ENCODE measurements around the gene CDK5RAP2. TPM values are rescaled to one million over a fixed set of nuclear protein-coding genes. Genes with fewer than 3 reads are reported as not detected.
"Not testable (repeated sequence)": the region's sequence is repeated elsewhere in the genome, so short reads cannot be mapped to it uniquely, and the experiment has no call there.

CDK5RAP2 gene
- total and polyA plus RNA-seq, 5 experiments from 2014 or later, result 17.1 to 94.9 (median 29.2) TPM

DNA sequence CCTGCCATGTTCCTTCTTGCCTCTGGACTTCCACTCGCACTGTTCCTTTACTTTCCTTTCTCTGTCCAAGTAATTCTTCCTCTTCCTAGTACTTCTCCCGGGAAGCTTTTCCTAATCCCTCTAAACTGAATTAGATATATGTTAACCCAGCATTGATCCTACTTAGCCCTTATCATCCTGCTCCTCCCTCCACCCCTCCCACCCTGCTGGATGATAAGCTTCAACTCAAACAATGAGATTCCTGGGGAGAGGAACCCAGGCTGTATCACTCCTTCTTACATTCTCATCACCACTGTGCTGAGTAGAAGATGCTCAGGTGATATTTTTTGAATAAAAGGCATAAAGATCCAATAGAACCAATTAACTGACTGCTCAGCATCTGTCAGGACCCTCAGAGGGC is 45.7 kb downstream of the CDK5RAP2 start:
- no peak for ATAC-seq
- Mint-ChIP-seq H3K27me3 (no peaks in the 10 kb centered on the region), H3K4me3 (no peak overlapping the region), H3K4me1 (peaks cover 0 to 11% (median 3%) of the 10 kb centered on the region in 4 donors), H3K27ac (peak overlapping the region in 1 of 10 donors; percentile 55), H3K36me3 (peaks cover 28 to 98% (median 68%) of the 10 kb centered on the region in 3 donors), H3K9me3 (peaks cover 0 to 2% (median 0%) of the 10 kb centered on the region in 9 donors)
- POLR2A ChIA-PET, result no interaction called here
- DNase-seq, result no peak

DNA sequence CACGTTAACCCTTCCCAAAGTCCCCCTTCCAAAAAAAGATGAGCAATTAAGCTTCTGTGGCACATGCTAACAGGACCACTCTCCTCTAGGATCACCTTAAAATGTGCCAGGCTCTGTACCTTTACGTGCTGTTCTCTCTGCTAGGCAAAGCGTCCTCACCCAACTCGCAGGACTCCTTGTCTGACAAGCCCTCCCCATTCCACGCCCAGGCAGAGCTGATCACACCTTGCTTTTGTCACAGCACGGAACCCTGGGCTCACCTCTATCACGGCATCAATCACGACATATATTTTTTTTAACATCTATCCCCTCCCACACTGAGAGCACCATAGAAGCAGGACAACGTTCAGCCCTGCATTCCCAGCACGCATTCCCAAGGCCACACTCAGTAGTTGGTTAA is 47.1 kb downstream of the CDK5RAP2 start:
- peaks cover 0 to 14% (median 3%) of the 10 kb centered on the region in 4 donors for H3K4me1 Mint-ChIP-seq
- peak overlapping the region in 2 of 10 donors; percentile 17 to 52 for H3K27ac Mint-ChIP-seq
- no peaks in the 10 kb centered on the region for H3K27me3 Mint-ChIP-seq
- no peak for DNase-seq
- H3K4me3 Mint-ChIP-seq, result no peak overlapping the region
- peaks cover 0 to 2% (median 0%) of the 10 kb centered on the region in 9 donors for H3K9me3 Mint-ChIP-seq
- H3K36me3 Mint-ChIP-seq, result peaks cover 34 to 98% (median 77%) of the 10 kb centered on the region in 3 donors
- POLR2A ChIA-PET, result no interaction called here
- no peak for ATAC-seq

DNA sequence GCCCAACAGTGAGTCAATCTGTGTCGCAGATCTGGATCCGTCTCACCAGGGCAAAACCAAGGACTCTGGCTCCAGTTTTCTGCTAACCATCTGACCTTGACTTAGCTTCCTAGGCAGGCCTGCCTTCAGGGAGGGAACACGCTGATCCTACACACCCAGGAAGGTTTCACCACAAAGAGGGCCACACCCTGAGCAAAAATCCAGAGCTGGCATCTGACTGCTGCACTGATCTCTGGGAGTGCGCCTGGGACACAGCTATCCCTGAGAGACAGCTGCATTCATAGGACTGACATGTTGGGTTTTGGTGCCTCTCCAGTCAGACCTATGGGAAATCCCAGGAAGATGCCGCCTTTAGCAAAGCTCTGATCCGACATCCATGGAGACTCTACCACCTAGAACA is 47.5 kb downstream of the CDK5RAP2 start:
- Mint-ChIP-seq H3K27me3 (no peaks in the 10 kb centered on the region), H3K27ac (peak overlapping the region in 1 of 10 donors; percentile 52), H3K4me3 (no peak overlapping the region), H3K9me3 (peaks cover 0 to 2% (median 0%) of the 10 kb centered on the region in 9 donors), H3K4me1 (peaks cover 0 to 14% (median 3%) of the 10 kb centered on the region in 4 donors), H3K36me3 (peaks cover 38 to 98% (median 79%) of the 10 kb centered on the region in 3 donors)
- DNase-seq, result no peak
- ATAC-seq, result no peak
- POLR2A ChIA-PET, result no interaction called here

DNA sequence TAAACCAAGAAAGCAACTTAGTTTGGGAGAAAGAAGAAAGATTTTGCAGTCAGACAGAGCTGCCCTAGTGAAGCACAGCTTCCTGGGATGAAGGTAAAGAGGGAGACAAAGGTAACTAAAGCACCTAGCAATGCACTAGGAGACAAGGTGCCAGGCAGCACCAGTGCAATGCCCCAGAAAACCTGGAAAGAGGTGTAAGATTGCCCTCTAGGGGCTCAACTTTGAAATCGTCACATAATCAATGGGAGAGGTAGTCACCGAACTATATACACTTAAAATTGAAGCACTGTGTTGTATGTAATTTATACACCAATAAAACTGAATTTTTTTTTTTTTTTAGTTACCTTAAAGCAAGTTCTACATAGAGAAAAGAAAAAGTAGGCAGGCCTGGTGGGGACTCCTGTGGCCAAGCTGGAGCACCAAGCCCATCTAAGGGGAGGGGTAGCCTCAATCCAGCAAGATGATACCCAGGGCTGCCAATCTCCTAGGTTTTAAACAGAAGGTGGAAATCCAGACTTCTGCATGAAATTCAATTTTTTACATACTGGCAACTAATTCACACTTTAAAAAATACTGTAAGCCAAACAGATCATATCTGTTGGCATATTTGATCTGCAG is 48.2 kb downstream of the CDK5RAP2 start:
- no peak overlapping the region for H3K4me3 Mint-ChIP-seq
- peaks cover 0 to 2% (median 0%) of the 10 kb centered on the region in 9 donors for H3K9me3 Mint-ChIP-seq
- peaks cover 45 to 98% (median 78%) of the 10 kb centered on the region in 3 donors for H3K36me3 Mint-ChIP-seq
- ATAC-seq (no peak), DNase-seq (no peak)
- peak overlapping the region in 1 of 10 donors; percentile 11 for H3K27ac Mint-ChIP-seq
- POLR2A ChIA-PET, result no interaction called here
- H3K27me3 Mint-ChIP-seq, result no peaks in the 10 kb centered on the region
- H3K4me1 Mint-ChIP-seq, result peaks cover 0 to 12% (median 3%) of the 10 kb centered on the region in 4 donors

DNA sequence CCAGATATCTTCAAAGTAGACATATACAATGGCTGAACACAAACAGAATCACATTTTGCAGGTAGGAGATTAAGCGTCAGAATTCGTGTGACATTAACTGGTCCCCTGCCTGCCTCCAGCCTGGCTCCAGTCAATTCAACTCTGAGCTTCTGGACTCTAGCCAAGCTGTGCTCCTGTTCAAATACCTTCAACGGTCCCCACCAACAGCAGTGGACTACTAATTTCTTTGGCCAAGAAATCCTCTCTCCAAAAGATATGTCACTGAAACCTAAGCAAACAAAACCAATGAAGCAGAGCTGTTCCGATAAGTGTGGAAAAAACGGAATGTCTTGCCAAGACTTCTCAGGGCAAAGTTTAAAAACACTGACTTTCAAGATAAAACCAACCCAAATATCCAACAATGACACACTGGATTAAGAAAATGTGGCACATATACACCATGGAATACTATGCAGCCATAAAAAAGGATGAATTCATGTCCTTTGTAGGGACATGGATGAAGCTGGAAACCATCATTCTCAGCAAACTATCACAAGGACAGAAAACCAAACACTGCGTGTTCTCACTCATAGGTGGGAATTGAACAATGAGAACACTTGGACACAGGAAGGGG is 49.6 kb downstream of the CDK5RAP2 start:
- H3K4me1 Mint-ChIP-seq, result peaks cover 0 to 12% (median 3%) of the 10 kb centered on the region in 4 donors
- DNase-seq, result not testable (repeated sequence)

DNA sequence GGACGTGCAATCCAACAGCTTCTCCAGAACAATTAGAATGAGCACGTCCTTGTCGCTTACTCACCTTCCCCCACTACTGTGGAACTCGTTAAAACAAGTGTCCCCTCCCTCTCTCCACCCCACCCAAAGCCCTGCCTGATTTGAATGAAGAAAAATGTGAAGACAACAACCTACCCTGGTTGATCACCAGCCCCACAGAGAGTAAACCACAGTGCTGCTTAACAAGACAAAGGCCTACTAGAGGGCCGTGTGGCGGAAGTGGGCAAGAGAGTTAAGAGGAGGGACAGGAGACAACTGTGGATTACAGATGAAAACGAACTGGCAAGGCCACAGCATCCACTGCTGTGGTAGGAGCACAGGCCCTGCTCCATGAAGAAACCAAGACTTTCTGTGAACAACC is 51.1 kb downstream of the CDK5RAP2 start:
- Mint-ChIP-seq H3K4me3 (no peak overlapping the region), H3K27me3 (no peaks in the 10 kb centered on the region), H3K27ac (no peak overlapping the region), H3K36me3 (peaks cover 34 to 98% (median 78%) of the 10 kb centered on the region in 3 donors), H3K9me3 (peaks cover 0 to 2% (median 0%) of the 10 kb centered on the region in 9 donors), H3K4me1 (peaks cover 0 to 12% (median 3%) of the 10 kb centered on the region in 4 donors)
- POLR2A ChIA-PET, result no interaction called here
- ATAC-seq (no peak), DNase-seq (no peak)

More for the DNA sequence above, 49.6 kb downstream of the CDK5RAP2 start:
- POLR2A ChIA-PET, ATAC-seq, H3K4me3 Mint-ChIP-seq, H3K27me3 Mint-ChIP-seq, H3K27ac Mint-ChIP-seq, H3K9me3 Mint-ChIP-seq: not testable (repeated sequence)
- H3K36me3 Mint-ChIP-seq, result peaks cover 40 to 98% (median 75%) of the 10 kb centered on the region in 3 donors

DNA sequence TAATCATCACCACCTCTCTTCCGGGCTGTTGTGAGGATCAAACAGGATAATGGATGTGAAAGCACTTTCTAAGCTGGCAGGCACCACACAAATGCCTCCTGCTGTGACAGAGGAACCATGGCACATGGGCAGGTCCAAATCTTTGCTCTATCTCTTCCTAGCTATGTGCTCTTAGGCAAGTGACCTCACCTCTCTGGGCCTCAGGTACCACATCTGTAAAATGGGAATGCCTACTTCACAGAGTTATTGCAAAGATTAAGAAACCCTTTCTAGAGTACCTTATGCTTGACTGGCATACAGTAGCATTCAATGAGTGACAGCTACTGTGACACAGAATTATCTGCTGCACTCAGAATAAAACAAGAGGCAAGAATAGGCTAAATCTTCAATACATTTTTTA is 51.6 kb downstream of the CDK5RAP2 start:
- H3K4me3 Mint-ChIP-seq, result no peak overlapping the region
- peaks cover 32 to 98% (median 82%) of the 10 kb centered on the region in 3 donors for H3K36me3 Mint-ChIP-seq
- peak overlapping the region in 1 of 10 donors; percentile 41 for H3K27ac Mint-ChIP-seq
- peaks cover 0 to 2% (median 0%) of the 10 kb centered on the region in 9 donors for H3K9me3 Mint-ChIP-seq
- no peak for DNase-seq
- ATAC-seq, result no peak
- POLR2A ChIA-PET, result no interaction called here
- H3K4me1 Mint-ChIP-seq, result peaks cover 0 to 9% (median 2%) of the 10 kb centered on the region in 4 donors
- no peaks in the 10 kb centered on the region for H3K27me3 Mint-ChIP-seq

DNA sequence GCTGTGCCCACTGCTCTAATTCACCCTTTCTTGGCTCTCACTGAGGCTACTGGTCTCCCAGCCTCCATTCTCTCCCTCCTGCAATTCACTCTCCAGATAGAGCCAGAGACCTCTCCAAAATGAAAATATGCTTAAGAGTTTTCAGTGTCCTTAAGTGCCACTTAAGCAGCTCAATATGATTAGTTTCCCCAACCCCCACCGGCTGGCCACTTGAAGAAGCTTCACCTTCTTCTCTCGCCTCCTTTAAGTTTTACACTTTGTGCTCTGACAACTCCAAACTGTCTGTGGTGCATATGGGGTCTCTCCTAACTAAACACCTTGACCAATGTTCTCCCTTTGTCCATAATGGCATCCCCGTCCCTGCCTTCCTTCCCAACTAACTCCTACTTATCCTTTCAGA is 53.4 kb downstream of the CDK5RAP2 start:
- POLR2A ChIA-PET, result no interaction called here
- ATAC-seq (no peak), DNase-seq (no peak)
- H3K4me1 Mint-ChIP-seq, result peaks cover 0 to 3% (median 0%) of the 10 kb centered on the region in 4 donors
- H3K27ac Mint-ChIP-seq, result no peak overlapping the region
- no peak overlapping the region for H3K4me3 Mint-ChIP-seq
- H3K36me3 Mint-ChIP-seq, result peaks cover 31 to 96% (median 79%) of the 10 kb centered on the region in 3 donors
- H3K9me3 Mint-ChIP-seq, result peaks cover 0 to 2% (median 0%) of the 10 kb centered on the region in 9 donors
- H3K27me3 Mint-ChIP-seq, result no peaks in the 10 kb centered on the region

DNA sequence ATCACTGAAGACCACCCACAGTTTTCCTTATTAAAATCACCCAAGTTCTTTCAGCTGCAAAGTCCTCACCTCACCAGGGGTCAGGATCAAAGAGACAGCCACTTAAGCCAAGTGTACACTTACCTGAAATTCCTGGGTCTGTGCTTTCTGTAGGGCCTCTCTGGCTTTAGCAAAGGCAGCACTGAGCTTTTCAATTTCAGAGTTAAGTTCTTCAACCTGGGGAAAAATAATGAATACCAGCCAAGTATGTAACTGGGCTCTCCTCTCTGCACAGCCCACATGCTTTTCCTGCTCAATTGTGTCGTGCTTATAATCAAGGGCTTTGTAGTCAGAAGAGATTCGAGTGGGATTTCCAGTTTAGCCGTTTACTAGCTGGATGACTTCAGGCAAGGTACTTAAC is 55.1 kb downstream of the CDK5RAP2 start:
- ATAC-seq, result no peak
- H3K9me3 Mint-ChIP-seq, result no peaks in the 10 kb centered on the region
- no peak for DNase-seq
- POLR2A ChIA-PET, result no interaction called here
- H3K4me3 Mint-ChIP-seq, result no peak overlapping the region
- no peak overlapping the region for H3K27ac Mint-ChIP-seq
- peaks cover 31 to 94% (median 71%) of the 10 kb centered on the region in 3 donors for H3K36me3 Mint-ChIP-seq
- no peaks in the 10 kb centered on the region for H3K27me3 Mint-ChIP-seq
- H3K4me1 Mint-ChIP-seq, result peaks cover 0 to 3% (median 0%) of the 10 kb centered on the region in 4 donors

DNA sequence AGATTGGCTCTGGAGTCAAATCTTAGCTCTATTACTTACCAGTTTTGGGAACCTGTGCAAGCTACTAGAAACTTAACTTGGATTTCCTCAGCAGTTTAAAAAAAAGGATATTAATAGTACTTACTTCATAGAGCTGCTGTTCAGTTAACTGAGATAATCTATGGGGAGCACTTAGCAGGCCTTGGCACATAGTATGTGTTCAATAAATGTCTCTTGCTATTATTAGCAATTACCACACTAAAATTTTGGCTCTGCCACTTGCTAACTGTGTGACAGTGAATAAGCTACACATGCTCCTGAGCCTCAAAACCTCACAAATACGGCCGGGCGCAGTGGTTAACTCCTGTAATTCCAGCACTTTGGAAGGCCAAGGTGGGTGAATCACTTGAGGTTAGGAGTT is 55.9 kb downstream of the CDK5RAP2 start:
- POLR2A ChIA-PET, result no interaction called here
- Mint-ChIP-seq H3K36me3 (peaks cover 36 to 93% (median 72%) of the 10 kb centered on the region in 3 donors), H3K27me3 (no peaks in the 10 kb centered on the region), H3K27ac (no peak overlapping the region), H3K4me3 (no peak overlapping the region), H3K4me1 (peaks cover 0 to 3% (median 0%) of the 10 kb centered on the region in 4 donors), H3K9me3 (no peaks in the 10 kb centered on the region)
- ATAC-seq, result no peak
- DNase-seq, result no peak

DNA sequence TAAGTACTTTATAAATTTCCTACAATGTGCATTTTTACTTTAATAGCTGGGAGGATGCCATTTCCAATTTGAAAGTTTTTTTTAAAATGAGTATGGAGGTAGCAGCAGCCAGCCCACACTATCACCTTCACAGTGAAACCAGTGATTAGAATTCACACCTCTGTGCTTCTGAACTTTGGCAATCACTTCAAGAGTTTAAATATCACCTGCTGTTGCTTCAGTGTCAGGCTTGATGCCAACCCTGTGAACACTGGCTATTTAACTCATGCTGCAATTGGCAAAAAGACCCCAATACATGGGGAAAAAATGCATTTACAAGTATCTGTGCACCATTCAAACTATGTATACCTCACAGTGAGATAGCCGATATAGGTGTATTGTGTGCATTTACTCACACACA is 57.4 kb downstream of the CDK5RAP2 start:
- H3K4me3 Mint-ChIP-seq, result no peak overlapping the region
- peaks cover 0 to 2% (median 0%) of the 10 kb centered on the region in 9 donors for H3K9me3 Mint-ChIP-seq
- H3K4me1 Mint-ChIP-seq, result no peaks in the 10 kb centered on the region
- DNase-seq (no peak), ATAC-seq (no peak)
- POLR2A ChIA-PET, result no interaction called here
- peaks cover 33 to 92% (median 71%) of the 10 kb centered on the region in 3 donors for H3K36me3 Mint-ChIP-seq
- H3K27ac Mint-ChIP-seq, result no peak overlapping the region
- H3K27me3 Mint-ChIP-seq, result no peaks in the 10 kb centered on the region

DNA sequence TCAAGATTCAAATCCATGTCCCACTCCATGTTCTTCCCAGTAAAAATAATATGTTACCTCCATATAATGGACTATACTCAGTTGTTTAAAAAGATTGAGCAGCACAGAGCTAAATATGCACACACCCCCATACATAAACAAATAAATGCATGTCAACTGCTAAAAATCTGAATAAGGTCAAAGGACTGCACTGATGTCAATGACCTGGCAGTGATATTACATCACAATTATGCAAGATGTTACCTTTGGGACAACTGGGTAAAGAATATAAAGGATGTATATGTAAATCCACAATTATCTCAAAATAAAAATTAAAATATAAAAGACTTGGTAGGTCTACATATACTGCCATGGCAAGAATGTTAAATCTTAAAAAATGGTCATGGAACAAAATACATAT is 57.9 kb downstream of the CDK5RAP2 start:
- Mint-ChIP-seq H3K36me3 (peaks cover 33 to 91% (median 72%) of the 10 kb centered on the region in 3 donors), H3K9me3 (peaks cover 0 to 2% (median 0%) of the 10 kb centered on the region in 9 donors), H3K4me1 (no peaks in the 10 kb centered on the region), H3K27me3 (no peaks in the 10 kb centered on the region), H3K27ac (no peak overlapping the region), H3K4me3 (no peak overlapping the region)
- DNase-seq (no peak), ATAC-seq (no peak)
- POLR2A ChIA-PET, result no interaction called here

DNA sequence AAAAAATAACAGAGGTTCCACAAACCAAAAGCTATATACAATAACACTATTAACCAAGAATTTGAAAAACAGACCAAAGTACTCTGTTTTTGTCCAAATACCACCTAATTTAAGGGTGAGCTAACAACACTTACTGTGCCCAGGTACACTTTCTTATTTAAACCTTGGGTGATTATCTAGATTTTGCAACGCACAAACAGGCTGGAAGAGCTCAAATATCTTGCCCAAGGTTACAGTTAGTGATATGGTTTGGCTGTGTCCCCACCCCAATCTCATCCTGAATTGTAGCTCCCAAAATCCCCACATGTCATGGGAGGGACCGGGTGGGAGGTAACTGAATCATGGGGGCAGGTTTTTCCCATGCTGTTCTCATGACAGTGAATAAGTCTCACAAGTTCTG is 58.9 kb downstream of the CDK5RAP2 start:
- no peak for ATAC-seq
- Mint-ChIP-seq H3K4me1 (no peaks in the 10 kb centered on the region), H3K9me3 (peaks cover 0 to 3% (median 0%) of the 10 kb centered on the region in 9 donors), H3K4me3 (no peak overlapping the region), H3K27ac (peak overlapping the region in 2 of 10 donors; percentile 4 to 20), H3K27me3 (no peaks in the 10 kb centered on the region), H3K36me3 (peaks cover 35 to 90% (median 71%) of the 10 kb centered on the region in 3 donors)
- no peak for DNase-seq
- POLR2A ChIA-PET, result interaction anchor here (0.8 kb wide), 1 partner anchor 480 kb away, joined by 4 read pairs; no protein-coding TSS in a partner anchor
